GM23338 (cell line): ENCODE data around the gene FAM171A2. TPM values are rescaled to one million over a fixed set of nuclear protein-coding genes. Genes with fewer than 3 reads are reported as not detected.

ENCODE experiments used
- CREB1 ChIP-seq: fragments of 250-450 bp; sonication (Bioruptor Pico); IDR thresholded peaks from 2 replicates; pipeline ENCODE4 v1.5.0; 2020; ENCODE audit warnings: low read depth, mild to moderate bottlenecking, moderate library complexity
- EZH2 ChIP-seq: fragments of 200-600 bp; sonication (generic); IDR thresholded peaks from one replicate; pipeline ENCODE4 v1.8.0; 2017; ENCODE audit warnings: antibody characterized with exemption, mild to moderate bottlenecking, low read depth; ENCODE audit not compliant: unreplicated experiment
- EZH2phosphoT487 ChIP-seq: fragments of 200-600 bp; sonication (generic); IDR thresholded peaks from one replicate; pipeline ENCODE4 v1.8.1; 2018; ENCODE audit warnings: antibody characterized with exemption; ENCODE audit not compliant: unreplicated experiment
- JUNB ChIP-seq: IDR thresholded peaks from one replicate; pipeline ENCODE4 v1.6.1; 2016; ENCODE audit warnings: antibody characterized with exemption; ENCODE audit not compliant: unreplicated experiment
- NANOG ChIP-seq: IDR thresholded peaks from 2 replicates; pipeline ENCODE4 v1.6.1; 2016; ENCODE audit warnings: antibody characterized with exemption, borderline replicate concordance
- POLR2AphosphoS5 ChIP-seq: IDR thresholded peaks from 2 replicates; pipeline ENCODE4 v1.6.1; 2016; ENCODE audit warnings: antibody characterized with exemption, low read depth
- REST ChIP-seq: IDR thresholded peaks from one replicate; pipeline ENCODE4 v1.6.1; 2018; ENCODE audit warnings: antibody characterized with exemption; ENCODE audit not compliant: unreplicated experiment
- ZNF114 ChIP-seq: fragments of 250-450 bp; sonication (Bioruptor Pico); IDR thresholded peaks from 2 replicates; pipeline ENCODE4 v1.5.0; 2020; ENCODE audit warnings: mild to moderate bottlenecking, moderate library complexity
- polyA plus RNA-seq: library from polyadenylated mRNA; unstranded; fragments of >200 nt; fragmentation: Nextera tagmentation; extraction: Ambion mirVana; gene quantifications from 2 replicates; pipeline ENCODE4 v1.2.1, GENCODE V29; 2016
- total RNA-seq: library from RNA; depleted of rRNA; stranded (reverse); fragments of >200 nt; shearing (Covaris generic); gene quantifications from 2 replicates; pipeline ENCODE4 v1.2.3, GENCODE V29; 2014
- TF ChIP-seq, protein P1 (sequence below): fragments of 250-450 bp; sonication (Bioruptor Pico); IDR thresholded peaks from 2 replicates; pipeline ENCODE4 v1.5.0; 2020; ENCODE audit warnings: mild to moderate bottlenecking, moderate library complexity
- TF ChIP-seq, protein P2 (sequence below): IDR thresholded peaks from 2 replicates; pipeline ENCODE4 v1.6.1; 2016; ENCODE audit warnings: antibody characterized with exemption

Gene FAM171A2
- total and polyA plus RNA-seq, 2 experiments from 2014 or later = 4.1 to 35.4 TPM

DNA sequence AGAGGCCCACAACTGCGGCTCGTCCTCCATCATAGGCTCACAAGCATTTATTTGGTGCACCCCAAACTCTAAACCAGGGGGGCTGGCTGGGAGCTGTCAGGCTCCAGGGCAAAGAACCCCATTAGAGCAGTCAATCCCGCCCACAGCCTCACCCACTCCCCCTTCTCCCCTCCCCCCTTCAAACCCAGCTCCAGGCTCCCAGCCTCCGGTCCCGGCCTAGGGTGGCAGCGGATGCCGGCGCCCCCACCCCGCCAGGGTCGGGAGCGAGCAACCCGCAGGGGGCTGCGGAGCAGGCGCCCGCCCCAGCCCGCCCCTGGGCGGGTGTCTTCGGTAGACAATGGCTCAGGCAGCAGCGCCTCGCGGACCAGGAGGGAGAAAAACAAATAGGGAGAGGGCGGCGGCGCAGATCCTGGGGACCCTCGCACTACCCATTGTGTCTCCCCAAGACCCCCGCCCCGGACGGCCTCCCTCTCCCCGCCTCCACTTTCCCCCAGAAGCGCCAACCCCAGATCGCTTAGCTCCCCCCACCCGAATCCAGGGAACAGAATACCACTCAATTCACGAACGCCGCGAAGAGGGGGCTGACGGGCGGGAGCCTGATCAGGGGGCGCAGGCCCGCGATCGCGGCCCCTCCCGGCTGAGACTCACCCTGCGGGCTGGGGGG, 572 bp downstream of the FAM171A2 start (continued):
- TF ChIP-seq, protein P1, sequence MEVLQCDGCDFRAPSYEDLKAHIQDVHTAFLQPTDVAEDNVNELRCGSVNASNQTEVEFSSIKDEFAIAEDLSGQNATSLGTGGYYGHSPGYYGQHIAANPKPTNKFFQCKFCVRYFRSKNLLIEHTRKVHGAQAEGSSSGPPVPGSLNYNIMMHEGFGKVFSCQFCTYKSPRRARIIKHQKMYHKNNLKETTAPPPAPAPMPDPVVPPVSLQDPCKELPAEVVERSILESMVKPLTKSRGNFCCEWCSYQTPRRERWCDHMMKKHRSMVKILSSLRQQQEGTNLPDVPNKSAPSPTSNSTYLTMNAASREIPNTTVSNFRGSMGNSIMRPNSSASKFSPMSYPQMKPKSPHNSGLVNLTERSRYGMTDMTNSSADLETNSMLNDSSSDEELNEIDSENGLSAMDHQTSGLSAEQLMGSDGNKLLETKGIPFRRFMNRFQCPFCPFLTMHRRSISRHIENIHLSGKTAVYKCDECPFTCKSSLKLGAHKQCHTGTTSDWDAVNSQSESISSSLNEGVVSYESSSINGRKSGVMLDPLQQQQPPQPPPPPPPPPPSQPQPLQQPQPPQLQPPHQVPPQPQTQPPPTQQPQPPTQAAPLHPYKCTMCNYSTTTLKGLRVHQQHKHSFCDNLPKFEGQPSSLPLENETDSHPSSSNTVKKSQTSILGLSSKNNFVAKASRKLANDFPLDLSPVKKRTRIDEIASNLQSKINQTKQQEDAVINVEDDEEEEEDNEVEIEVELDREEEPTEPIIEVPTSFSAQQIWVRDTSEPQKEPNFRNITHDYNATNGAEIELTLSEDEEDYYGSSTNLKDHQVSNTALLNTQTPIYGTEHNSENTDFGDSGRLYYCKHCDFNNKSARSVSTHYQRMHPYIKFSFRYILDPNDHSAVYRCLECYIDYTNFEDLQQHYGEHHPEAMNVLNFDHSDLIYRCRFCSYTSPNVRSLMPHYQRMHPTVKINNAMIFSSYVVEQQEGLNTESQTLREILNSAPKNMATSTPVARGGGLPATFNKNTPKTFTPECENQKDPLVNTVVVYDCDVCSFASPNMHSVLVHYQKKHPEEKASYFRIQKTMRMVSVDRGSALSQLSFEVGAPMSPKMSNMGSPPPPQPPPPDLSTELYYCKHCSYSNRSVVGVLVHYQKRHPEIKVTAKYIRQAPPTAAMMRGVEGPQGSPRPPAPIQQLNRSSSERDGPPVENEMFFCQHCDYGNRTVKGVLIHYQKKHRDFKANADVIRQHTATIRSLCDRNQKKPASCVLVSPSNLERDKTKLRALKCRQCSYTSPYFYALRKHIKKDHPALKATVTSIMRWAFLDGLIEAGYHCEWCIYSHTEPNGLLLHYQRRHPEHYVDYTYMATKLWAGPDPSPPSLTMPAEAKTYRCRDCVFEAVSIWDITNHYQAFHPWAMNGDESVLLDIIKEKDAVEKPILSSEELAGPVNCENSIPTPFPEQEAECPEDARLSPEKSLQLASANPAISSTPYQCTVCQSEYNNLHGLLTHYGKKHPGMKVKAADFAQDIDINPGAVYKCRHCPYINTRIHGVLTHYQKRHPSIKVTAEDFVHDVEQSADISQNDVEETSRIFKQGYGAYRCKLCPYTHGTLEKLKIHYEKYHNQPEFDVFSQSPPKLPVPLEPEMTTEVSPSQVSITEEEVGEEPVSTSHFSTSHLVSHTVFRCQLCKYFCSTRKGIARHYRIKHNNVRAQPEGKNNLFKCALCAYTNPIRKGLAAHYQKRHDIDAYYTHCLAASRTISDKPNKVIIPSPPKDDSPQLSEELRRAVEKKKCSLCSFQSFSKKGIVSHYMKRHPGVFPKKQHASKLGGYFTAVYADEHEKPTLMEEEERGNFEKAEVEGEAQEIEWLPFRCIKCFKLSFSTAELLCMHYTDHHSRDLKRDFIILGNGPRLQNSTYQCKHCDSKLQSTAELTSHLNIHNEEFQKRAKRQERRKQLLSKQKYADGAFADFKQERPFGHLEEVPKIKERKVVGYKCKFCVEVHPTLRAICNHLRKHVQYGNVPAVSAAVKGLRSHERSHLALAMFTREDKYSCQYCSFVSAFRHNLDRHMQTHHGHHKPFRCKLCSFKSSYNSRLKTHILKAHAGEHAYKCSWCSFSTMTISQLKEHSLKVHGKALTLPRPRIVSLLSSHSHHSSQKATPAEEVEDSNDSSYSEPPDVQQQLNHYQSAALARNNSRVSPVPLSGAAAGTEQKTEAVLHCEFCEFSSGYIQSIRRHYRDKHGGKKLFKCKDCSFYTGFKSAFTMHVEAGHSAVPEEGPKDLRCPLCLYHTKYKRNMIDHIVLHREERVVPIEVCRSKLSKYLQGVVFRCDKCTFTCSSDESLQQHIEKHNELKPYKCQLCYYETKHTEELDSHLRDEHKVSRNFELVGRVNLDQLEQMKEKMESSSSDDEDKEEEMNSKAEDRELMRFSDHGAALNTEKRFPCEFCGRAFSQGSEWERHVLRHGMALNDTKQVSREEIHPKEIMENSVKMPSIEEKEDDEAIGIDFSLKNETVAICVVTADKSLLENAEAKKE (CRISPR knock-in tag) = no peak
- no peak for TF ChIP-seq REST
- TF ChIP-seq JUNB = no peak
- TF ChIP-seq, protein P2, sequence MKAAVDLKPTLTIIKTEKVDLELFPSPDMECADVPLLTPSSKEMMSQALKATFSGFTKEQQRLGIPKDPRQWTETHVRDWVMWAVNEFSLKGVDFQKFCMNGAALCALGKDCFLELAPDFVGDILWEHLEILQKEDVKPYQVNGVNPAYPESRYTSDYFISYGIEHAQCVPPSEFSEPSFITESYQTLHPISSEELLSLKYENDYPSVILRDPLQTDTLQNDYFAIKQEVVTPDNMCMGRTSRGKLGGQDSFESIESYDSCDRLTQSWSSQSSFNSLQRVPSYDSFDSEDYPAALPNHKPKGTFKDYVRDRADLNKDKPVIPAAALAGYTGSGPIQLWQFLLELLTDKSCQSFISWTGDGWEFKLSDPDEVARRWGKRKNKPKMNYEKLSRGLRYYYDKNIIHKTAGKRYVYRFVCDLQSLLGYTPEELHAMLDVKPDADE = no peak
- no peak for TF ChIP-seq CREB1 (CRISPR knock-in tag)
- TF ChIP-seq EZH2 = no peak
- no peak for TF ChIP-seq NANOG
- TF ChIP-seq ZNF114 (CRISPR knock-in tag) = no peak
- no peak for TF ChIP-seq EZH2phosphoT487
- TF ChIP-seq POLR2AphosphoS5 = no peak
